ENCODE measurements around the gene SPCS3.
"Not testable (repeated sequence)": the region's sequence is repeated elsewhere in the genome, so short reads cannot be mapped to it uniquely, and the experiment has no call there.

Gene SPCS3

DNA sequence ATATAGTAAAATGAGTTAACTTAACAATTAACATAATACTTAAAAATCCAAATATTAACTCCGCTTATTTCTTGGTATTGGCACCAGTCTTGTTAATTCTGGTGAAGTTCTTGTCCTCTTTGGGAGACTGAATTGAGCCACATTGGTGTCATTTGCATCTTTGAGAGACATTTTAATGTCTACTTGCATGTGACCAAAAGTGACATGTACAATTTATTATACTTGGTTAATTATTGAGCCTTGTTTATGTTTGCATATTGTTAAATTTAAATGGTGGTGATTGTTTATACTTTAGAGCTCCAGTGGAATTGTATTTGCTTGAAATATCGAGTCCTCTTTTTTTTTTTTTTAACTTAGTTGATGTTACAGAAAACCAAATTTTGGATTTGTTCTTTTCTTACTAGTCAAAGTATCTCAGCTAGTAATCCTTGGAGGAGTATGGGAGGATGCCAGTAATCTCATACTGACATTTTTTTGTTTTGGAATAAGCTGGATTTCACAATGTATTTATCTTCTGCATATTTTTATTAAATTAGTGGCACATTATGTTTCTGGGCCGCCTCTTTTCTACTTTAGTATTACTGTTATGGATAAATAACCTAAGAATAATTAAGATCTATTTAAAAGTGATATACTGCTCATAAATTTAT is 3.9 kb downstream of the SPCS3 start:
- TF ChIP-seq, protein P1, sequence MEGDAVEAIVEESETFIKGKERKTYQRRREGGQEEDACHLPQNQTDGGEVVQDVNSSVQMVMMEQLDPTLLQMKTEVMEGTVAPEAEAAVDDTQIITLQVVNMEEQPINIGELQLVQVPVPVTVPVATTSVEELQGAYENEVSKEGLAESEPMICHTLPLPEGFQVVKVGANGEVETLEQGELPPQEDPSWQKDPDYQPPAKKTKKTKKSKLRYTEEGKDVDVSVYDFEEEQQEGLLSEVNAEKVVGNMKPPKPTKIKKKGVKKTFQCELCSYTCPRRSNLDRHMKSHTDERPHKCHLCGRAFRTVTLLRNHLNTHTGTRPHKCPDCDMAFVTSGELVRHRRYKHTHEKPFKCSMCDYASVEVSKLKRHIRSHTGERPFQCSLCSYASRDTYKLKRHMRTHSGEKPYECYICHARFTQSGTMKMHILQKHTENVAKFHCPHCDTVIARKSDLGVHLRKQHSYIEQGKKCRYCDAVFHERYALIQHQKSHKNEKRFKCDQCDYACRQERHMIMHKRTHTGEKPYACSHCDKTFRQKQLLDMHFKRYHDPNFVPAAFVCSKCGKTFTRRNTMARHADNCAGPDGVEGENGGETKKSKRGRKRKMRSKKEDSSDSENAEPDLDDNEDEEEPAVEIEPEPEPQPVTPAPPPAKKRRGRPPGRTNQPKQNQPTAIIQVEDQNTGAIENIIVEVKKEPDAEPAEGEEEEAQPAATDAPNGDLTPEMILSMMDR (IDR thresholded peaks at IDR 0.05; ENCODE audit: low read length, missing control alignments): no peak
- DNase-seq (ENCODE audit: low read depth): peak; percentile 47
- no peak overlapping the region for H3K4me3 ChIP-seq (replicated peaks; ENCODE audit: low read depth, low read length)

DNA sequence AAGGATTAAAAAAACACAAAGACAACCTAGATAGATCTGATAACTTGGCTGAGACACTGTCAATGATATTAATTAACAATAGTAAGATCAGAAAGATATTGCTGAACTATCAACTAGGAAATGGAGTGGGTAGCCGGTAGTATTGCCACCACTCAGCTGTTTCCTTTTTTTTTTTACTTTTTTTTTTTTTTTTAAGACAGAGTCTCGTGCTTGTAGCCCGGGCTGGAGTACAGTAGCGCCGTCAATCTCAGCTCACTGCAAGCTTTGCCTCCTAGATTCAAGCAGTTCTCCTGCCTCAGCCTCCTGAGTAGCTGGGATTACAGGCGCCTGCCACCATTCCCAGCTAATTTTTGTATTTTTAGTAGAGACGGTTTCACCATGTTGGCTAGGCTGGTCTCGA is 5.1 kb downstream of the SPCS3 start:
- DNase-seq (ENCODE audit: low read depth); H3K4me3 ChIP-seq (replicated peaks; ENCODE audit: low read depth, low read length): not testable (repeated sequence)

DNA sequence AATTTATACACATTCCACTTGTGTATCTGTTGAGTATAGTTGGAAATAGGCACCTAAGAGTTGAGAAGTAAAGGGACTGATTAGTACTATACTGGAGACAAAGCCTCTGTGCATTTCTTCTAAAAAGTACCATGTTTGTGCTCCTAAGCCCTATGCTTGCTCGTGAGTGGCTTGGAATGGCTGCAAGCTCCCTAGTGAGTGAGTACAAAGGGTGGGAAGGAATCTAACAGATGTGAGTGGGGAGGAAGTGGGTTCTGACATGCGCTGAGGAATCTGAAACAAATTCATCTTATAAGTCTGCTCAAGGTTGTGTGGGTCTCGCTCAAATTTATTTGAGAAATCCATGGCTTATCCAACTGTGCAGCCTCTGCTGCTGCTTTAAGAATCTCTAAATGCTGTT is 13.3 kb downstream of the SPCS3 start:
- DNase-seq (ENCODE audit: low read depth): no peak
- TF ChIP-seq, protein P1 (IDR thresholded peaks at IDR 0.05; ENCODE audit: low read length, missing control alignments): no peak
- H3K4me3 ChIP-seq (replicated peaks; ENCODE audit: low read depth, low read length): no peak overlapping the region

DNA sequence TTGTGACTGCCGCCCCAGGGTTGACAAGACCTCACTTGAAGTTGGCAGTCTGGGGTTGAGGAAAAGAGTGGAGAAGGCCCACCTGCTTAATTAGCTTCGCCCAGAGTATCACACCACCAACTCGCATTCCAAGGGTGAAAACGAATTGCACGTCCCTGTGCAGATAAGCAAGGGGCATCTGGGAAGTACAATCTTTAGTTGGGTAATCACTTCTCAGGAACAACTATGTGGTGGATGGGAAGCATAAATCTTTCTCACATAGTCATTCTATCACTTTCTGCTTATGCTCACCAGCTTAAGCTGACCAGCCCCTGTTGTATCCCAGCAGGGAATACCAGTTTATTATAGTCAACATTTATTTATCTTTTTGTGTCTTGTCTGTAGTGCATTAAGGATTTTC is 14.3 kb downstream of the SPCS3 start:
- no peak for DNase-seq (ENCODE audit: low read depth)
- TF ChIP-seq, protein P1 (IDR thresholded peaks at IDR 0.05; ENCODE audit: low read length, missing control alignments): no peak
- H3K4me3 ChIP-seq (replicated peaks; ENCODE audit: low read depth, low read length): no peak overlapping the region

DNA sequence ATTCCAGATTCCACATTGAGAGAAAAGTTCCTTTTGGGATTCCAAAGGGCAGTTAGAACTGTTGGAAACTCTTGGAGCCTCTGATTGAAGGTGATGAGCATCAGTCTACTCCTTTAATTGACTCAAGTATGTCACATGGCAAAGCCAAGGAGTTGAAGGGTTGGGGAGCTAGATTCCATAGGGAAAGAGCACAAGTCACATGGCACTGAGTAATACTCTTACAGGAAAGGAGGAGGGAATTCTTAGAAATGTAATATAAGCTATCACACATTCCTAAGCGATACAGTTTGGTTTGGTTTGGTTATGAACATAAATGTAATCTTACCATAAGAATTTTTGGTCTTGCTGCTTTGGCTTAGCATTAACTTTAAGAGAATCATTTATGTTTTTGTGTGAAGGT is 15.7 kb downstream of the SPCS3 start:
- TF ChIP-seq, protein P1 (IDR thresholded peaks at IDR 0.05; ENCODE audit: low read length, missing control alignments): no peak
- DNase-seq (ENCODE audit: low read depth): peak; percentile 60
- no peak overlapping the region for H3K4me3 ChIP-seq (replicated peaks; ENCODE audit: low read depth, low read length)

DNA sequence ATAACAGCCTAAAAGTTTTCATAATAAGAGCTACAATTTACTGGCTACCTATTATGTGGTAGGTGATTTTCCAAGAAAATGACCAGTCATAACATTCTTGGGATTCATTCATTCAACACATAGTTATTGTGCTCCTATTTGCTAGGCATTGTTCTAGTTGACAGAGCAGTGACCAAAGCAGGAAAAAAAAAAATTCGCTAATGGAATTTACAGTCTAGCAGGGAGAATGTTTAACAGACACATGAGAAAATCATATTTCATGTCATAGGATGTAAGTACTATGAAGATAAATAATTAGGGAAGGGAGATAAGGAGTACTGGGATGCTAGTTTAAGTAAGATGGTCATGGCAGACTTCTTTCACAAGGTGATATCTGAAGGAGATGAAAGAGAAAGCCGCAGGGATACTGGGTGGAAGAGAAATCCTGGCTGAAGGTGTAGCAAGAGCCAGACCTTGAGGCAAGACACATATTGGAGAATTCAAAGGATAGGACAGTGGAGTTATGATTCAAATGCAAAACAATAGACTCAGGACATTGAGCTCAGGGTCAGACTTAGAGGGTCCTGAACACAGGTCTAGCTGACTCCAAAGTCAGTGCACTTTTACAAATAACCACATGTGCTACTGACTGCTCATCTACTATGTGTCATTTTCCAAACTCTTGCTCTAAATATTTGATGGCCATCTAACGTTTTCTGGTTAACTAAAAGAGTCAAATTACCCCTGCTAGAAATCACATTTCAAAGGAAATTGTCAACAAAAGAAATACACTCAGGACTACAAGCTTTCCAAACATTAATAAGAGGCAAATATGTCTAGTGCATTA is 20.4 kb downstream of the SPCS3 start:
- TF ChIP-seq, protein P1 (IDR thresholded peaks at IDR 0.05; ENCODE audit: low read length, missing control alignments): no peak
- peak overlapping the region; percentile 33 for H3K4me3 ChIP-seq (replicated peaks; ENCODE audit: low read depth, low read length)
- DNase-seq (ENCODE audit: low read depth): peak; percentile 8

DNA sequence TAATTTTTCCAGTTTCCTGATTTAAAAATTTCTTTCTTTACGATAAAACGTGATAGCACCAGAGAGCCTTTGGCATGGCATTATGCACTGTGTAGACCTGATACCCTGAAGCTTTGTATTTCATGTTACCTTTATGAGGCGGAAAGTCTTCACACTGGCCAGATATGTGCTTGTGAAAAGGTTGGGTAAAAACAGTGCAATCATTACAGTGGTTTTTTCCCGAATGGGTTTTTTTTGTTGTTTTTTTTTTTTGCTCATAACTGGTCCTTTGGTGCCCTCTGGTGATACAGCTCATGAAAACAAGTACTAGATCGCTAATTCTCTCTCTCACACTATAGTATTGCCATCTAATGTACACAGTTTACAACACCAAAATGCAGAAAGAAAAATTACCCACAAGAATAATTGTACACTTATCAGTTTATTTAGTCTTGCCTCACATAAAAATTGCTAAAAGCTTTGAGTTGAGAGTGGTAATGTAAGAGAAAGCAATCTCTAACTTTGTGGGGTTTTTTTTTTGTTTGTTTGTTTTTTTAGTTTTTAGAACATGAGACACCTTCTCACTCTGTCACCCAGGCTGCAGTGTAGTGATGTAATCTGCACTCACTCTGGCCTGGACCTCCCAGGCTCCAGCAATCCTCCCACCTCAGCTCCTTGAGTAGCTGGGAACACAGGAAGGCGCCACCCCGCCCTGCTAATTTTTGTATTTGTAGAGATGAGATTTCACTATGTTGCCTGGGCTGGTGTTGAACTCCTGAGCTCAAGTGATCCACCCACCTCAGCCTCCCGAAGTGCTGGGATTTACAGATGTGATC is 21.3 kb downstream of the SPCS3 start:
- peak overlapping the region; percentile 33 for H3K4me3 ChIP-seq (replicated peaks; ENCODE audit: low read depth, low read length)
- DNase-seq (ENCODE audit: low read depth): peak; percentile 78
- TF ChIP-seq, protein P1 (IDR thresholded peaks at IDR 0.05; ENCODE audit: low read length, missing control alignments): peak; percentile 62
